HepG2 (cell line): Measurements from ENCODE around the gene FGFBP1. TPM values are rescaled to one million over a fixed set of nuclear protein-coding genes. Genes with fewer than 3 reads are reported as not detected.

Experiments
- ARID3A ChIP-seq: IDR thresholded peaks from 2 replicates; pipeline ENCODE4 v1.6.1; 2012; ENCODE audit warnings: low read depth, low read length, improper control_type of control experiment
- CBX1 ChIP-seq: IDR thresholded peaks from one replicate; pipeline ENCODE4 v1.6.1; 2016; ENCODE audit warnings: antibody characterized with exemption, low read depth
- KDM2A ChIP-seq: sonication (generic); formaldehyde crosslinking; IDR thresholded peaks from 2 replicates; pipeline ENCODE4 v1.4.0; 2020; ENCODE audit warnings: low read depth, missing genetic modification reagents, borderline replicate concordance
- MEIS2 ChIP-seq: sonication (generic); formaldehyde crosslinking; IDR thresholded peaks from 2 replicates; pipeline ENCODE4 v1.9.0; 2021; ENCODE audit warnings: mild to moderate bottlenecking, missing genetic modification reagents
- NCOA2 ChIP-seq: sonication (generic); formaldehyde crosslinking; IDR thresholded peaks from 2 replicates; pipeline ENCODE4 v1.8.0; 2022; ENCODE audit warnings: inconsistent platforms
- PCBP1 ChIP-seq: fragments of 200-400 bp; formaldehyde crosslinking; IDR thresholded peaks from 2 replicates; pipeline ENCODE4 v1.6.1; 2017; ENCODE audit warnings: mild to moderate bottlenecking, low read depth, low read length, borderline replicate concordance
- PPARG ChIP-seq: conservative IDR thresholded peaks from 2 replicates; pipeline ENCODE4 v1.6.1; 2016; ENCODE audit warnings: missing biosample characterization, missing genetic modification reagents
- RAD21 ChIP-seq: fragments of 450-650 bp; formaldehyde crosslinking; IDR thresholded peaks from 2 replicates; pipeline ENCODE4 v1.5.0; 2020; ENCODE audit warnings: mild to moderate bottlenecking
- ZBTB10 ChIP-seq: sonication (generic); formaldehyde crosslinking; IDR thresholded peaks from 2 replicates; pipeline ENCODE4 v1.4.0; 2020; ENCODE audit warnings: missing genetic modification reagents, borderline replicate concordance
- ZBTB39 ChIP-seq: sonication (generic); formaldehyde crosslinking; IDR thresholded peaks from 2 replicates; pipeline ENCODE4 v1.5.0; 2020; ENCODE audit warnings: missing genetic modification reagents
- ZNF12 ChIP-seq: sonication (generic); formaldehyde crosslinking; IDR thresholded peaks from 2 replicates; pipeline ENCODE4 v1.5.0; 2020; ENCODE audit warnings: missing genetic modification reagents
- polyA plus RNA-seq, 8 experiments: library from polyadenylated mRNA; depleted of rRNA in 3 of 8; stranded (reverse) in 7 of 8; unstranded in 1 of 8; fragments of >200 nt; fragmentation: Illumina TruSeq in 4 of 8; extraction: Trizol in 4 of 8; gene quantifications; 2 replicates each; pipeline versions ENCODE4 v1.2.1 to v1.2.3, GENCODE V29; 2011 to 2016; ENCODE audit warnings: low read depth in 4 of 8, missing spikeins in 1 of 8, mixed read lengths in 1 of 8; ENCODE audit not compliant: insufficient read depth in 1 of 8
- total RNA-seq, 5 experiments: library from RNA; depleted of rRNA; stranded (reverse); fragments of >200 nt; fragmentation: Illumina TruSeq; extraction: Trizol; gene quantifications; 2 replicates each; pipeline ENCODE4 v1.2.3, GENCODE V29; 2016; ENCODE audit warnings: low read depth in 1 of 5

Gene FGFBP1
- total and polyA plus RNA-seq, 2 of the 13 experiments (the other 11 are each of a cell fraction or from before 2014, with no cell fraction given) = not detected

- no peak for TF ChIP-seq ARID3A
- TF ChIP-seq ZBTB39 (CRISPR knock-in tag) = no peak
- TF ChIP-seq PPARG (CRISPR knock-in tag) = no peak
- no peak for TF ChIP-seq ZNF12 (CRISPR knock-in tag)
- 0 out of 2 replicates have a peak, but pooled peaks have one; percentile 40 for TF ChIP-seq MEIS2
- TF ChIP-seq RAD21 (CRISPR knock-in tag) = peak; percentile 76
- TF ChIP-seq PCBP1 = no peak
- no peak for TF ChIP-seq NCOA2 (CRISPR knock-in tag)
- TF ChIP-seq KDM2A (CRISPR knock-in tag) = no peak
- no peak for TF ChIP-seq CBX1
- no peak for TF ChIP-seq ZBTB10
Observed at GRCh38 chr4:15956179-15956850, 17.8 kb upstream of the FGFBP1 start (continued).
